Activated CD8-positive, alpha-beta T cell treated with anti-CD3 and anti-CD28 coated beads for 36 hours (primary cell): ENCODE measurements around the gene SUGCT. TPM values are rescaled to one million over a fixed set of nuclear protein-coding genes. Genes with fewer than 3 reads are reported as not detected.

ENCODE experiments used
- ATAC-seq: fragments of 200-7000 bp; cut with Tn5 transposase; one replicate; pipeline ENCODE4 v1.10.0; 2021; ENCODE audit warnings: mild to moderate bottlenecking, moderate library complexity
- CTCF ChIA-PET: fragments of 350-600 bp; sonication (Branson Sonifier 250); formaldehyde crosslinking; loops from one replicate; lab custom pipeline; 2021; ENCODE audit warnings: antibody characterized with exemption; lab: Charles Lee
- POLR2A ChIA-PET: fragments of 350-600 bp; sonication (Branson Sonifier 250); formaldehyde crosslinking; loops from one replicate; lab custom pipeline; 2021; ENCODE audit warnings: antibody characterized with exemption; lab: Charles Lee
- DNase-seq: peaks from one replicate; pipeline ENCODE4 v3.0.0-alpha.2; 2020
- H3K27ac Mint-ChIP-seq: one replicate; pipeline ENCODE4 v1.8.0; 2021; ENCODE audit warnings: mild to moderate bottlenecking, mixed read lengths
- H3K27me3 Mint-ChIP-seq: one replicate; pipeline ENCODE4 v1.8.0; 2021; ENCODE audit warnings: mixed read lengths
- H3K36me3 Mint-ChIP-seq: one replicate; pipeline ENCODE4 v1.8.0; 2021; ENCODE audit warnings: low read depth, mixed read lengths
- H3K4me1 Mint-ChIP-seq: one replicate; pipeline ENCODE4 v1.8.0; 2021; ENCODE audit warnings: low read depth, mixed read lengths
- H3K4me3 Mint-ChIP-seq: one replicate; pipeline ENCODE4 v1.8.0; 2021; ENCODE audit warnings: mild to moderate bottlenecking, moderate library complexity, mixed read lengths
- H3K9me3 Mint-ChIP-seq: one replicate; pipeline ENCODE4 v1.8.0; 2021; ENCODE audit warnings: mixed read lengths
- intact Hi-C: fragments of 100-400 bp; cut with micrococcal nuclease; formaldehyde crosslinking; loops from one replicate; pipeline ENCODE4 v1.10.0; 2022
- total RNA-seq, 2 experiments: library from RNA; stranded (reverse); gene quantifications; one replicate each; pipeline ENCODE4 v1.2.3, GENCODE V29; 2021
- TF ChIP-seq, protein P1 (sequence below): fragments of 200-600 bp; IDR thresholded peaks from one replicate; pipeline ENCODE4 v1.8.0; 2022; ENCODE audit warnings: antibody characterized with exemption, mild to moderate bottlenecking

SUGCT gene
- total RNA-seq, 2 experiments from 2014 or later: 1.6 to 2.0 TPM

DNA sequence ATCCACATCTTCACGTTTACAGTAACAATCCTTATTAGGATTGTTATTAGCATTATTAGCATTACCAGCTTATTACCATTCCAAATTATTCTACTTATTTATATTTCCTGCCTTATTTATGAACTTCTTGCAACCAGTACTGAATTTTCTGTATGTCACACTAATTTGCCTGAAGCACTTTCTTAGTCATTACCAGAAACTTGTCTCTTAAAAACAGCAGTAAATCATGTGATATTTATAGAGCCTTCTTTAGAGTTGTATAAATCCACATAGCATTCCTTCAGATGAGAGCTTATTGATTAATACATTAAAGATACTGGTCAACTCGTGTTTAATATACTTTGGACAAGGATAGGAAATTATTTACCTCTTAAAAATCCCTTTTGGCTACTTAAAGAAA lies 618.6 kb downstream of the SUGCT start:
- intact Hi-C loops: no loop called here
- Mint-ChIP-seq H3K27ac (no peak overlapping the region), H3K4me3 (no peak overlapping the region), H3K27me3 (no peaks in the 10 kb centered on the region), H3K4me1 (no peaks in the 10 kb centered on the region), H3K36me3 (no peaks in the 10 kb centered on the region), H3K9me3 (no peaks in the 10 kb centered on the region)
- DNase-seq (no peak), ATAC-seq (no peak)
- ChIA-PET POLR2A (no interaction called here), CTCF (no interaction called here)
- TF ChIP-seq, protein P1, sequence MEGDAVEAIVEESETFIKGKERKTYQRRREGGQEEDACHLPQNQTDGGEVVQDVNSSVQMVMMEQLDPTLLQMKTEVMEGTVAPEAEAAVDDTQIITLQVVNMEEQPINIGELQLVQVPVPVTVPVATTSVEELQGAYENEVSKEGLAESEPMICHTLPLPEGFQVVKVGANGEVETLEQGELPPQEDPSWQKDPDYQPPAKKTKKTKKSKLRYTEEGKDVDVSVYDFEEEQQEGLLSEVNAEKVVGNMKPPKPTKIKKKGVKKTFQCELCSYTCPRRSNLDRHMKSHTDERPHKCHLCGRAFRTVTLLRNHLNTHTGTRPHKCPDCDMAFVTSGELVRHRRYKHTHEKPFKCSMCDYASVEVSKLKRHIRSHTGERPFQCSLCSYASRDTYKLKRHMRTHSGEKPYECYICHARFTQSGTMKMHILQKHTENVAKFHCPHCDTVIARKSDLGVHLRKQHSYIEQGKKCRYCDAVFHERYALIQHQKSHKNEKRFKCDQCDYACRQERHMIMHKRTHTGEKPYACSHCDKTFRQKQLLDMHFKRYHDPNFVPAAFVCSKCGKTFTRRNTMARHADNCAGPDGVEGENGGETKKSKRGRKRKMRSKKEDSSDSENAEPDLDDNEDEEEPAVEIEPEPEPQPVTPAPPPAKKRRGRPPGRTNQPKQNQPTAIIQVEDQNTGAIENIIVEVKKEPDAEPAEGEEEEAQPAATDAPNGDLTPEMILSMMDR: no peak

DNA sequence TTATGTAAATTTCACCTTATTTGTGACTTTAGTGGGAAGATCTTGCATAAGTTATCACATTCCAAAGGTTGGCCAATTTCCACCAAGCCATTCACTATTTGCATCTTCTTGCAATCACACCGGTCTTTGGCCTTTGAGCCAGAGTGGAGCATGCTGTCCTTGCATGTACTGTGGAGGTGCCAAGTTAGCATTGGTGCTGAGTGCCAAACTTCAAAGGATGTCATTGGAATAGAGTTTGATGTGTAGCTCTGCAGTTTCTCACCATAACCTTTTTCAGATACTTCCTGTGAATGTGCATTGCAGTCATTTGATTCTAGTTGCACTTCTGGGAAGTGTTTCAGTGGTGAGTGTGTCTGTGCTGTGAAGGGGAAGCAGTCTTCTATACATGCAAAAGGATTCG lies 620.6 kb downstream of the SUGCT start:
- H3K27ac Mint-ChIP-seq: no peak overlapping the region
- no peaks in the 10 kb centered on the region for H3K36me3 Mint-ChIP-seq
- TF ChIP-seq, protein P1: no peak
- no peaks in the 10 kb centered on the region for H3K27me3 Mint-ChIP-seq
- ATAC-seq (no peak), DNase-seq (no peak)
- no peak overlapping the region for H3K4me3 Mint-ChIP-seq
- H3K4me1 Mint-ChIP-seq: no peaks in the 10 kb centered on the region
- CTCF ChIA-PET: no interaction called here
- H3K9me3 Mint-ChIP-seq: no peaks in the 10 kb centered on the region
- POLR2A ChIA-PET: interaction anchor here (0.6 kb wide), 1 partner anchor 19 kb away, joined by 3 read pairs; no protein-coding TSS in a partner anchor
- intact Hi-C loops: no loop called here

DNA sequence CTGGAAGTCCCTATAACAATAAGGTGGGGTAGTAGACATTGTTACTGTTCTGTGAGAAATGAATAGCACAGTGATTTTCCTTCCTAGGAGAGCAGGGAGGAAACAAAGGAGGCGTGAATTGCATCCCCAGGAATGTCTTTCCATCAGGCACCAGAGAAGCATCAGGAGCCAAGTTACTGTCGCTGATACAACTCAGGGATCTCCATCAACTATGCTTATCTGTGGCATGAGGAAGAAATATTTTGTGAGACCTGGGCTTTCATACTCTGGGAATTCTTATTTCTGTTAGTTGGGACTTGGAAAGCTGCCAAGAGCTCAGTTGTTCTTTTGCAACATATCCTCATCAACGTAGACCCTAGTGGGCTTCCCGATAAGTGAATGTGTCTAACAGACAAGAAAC lies 622.3 kb downstream of the SUGCT start:
- no peaks in the 10 kb centered on the region for H3K36me3 Mint-ChIP-seq
- no peak overlapping the region for H3K4me3 Mint-ChIP-seq
- CTCF ChIA-PET: no interaction called here
- intact Hi-C loops: no loop called here
- POLR2A ChIA-PET: no interaction called here
- no peaks in the 10 kb centered on the region for H3K27me3 Mint-ChIP-seq
- H3K27ac Mint-ChIP-seq: no peak overlapping the region
- H3K4me1 Mint-ChIP-seq: no peaks in the 10 kb centered on the region
- ATAC-seq: no peak
- TF ChIP-seq, protein P1: no peak
- no peaks in the 10 kb centered on the region for H3K9me3 Mint-ChIP-seq
- DNase-seq: no peak

DNA sequence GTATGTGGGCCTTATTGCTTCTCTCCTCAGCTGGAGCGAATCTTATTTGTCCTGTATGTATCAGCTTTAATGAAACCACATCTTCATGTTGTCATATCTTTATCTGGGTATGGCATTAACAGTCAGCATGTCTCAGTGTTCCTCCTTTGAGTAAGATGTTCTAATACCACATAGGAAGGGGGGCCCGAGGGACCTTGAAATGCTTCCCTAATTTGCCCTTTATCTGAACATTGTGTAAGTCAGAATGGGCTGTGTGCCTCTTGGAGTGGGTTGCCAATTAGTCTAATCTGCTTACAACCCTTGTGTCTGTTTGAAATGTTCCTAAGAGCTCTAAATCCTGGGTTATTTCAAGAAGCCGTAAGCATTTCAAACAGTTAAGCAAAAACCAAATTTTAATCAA lies 623.8 kb downstream of the SUGCT start:
- no peaks in the 10 kb centered on the region for H3K4me1 Mint-ChIP-seq
- no peaks in the 10 kb centered on the region for H3K9me3 Mint-ChIP-seq
- no peak overlapping the region for H3K4me3 Mint-ChIP-seq
- no peak for DNase-seq
- intact Hi-C loops: no loop called here
- H3K27me3 Mint-ChIP-seq: no peaks in the 10 kb centered on the region
- ChIA-PET CTCF (no interaction called here), POLR2A (interaction anchor here (0.6 kb wide), 1 partner anchor 43 kb away, joined by 3 read pairs; no protein-coding TSS in a partner anchor)
- no peak overlapping the region for H3K27ac Mint-ChIP-seq
- TF ChIP-seq, protein P1: no peak
- no peaks in the 10 kb centered on the region for H3K36me3 Mint-ChIP-seq
- ATAC-seq: no peak

DNA sequence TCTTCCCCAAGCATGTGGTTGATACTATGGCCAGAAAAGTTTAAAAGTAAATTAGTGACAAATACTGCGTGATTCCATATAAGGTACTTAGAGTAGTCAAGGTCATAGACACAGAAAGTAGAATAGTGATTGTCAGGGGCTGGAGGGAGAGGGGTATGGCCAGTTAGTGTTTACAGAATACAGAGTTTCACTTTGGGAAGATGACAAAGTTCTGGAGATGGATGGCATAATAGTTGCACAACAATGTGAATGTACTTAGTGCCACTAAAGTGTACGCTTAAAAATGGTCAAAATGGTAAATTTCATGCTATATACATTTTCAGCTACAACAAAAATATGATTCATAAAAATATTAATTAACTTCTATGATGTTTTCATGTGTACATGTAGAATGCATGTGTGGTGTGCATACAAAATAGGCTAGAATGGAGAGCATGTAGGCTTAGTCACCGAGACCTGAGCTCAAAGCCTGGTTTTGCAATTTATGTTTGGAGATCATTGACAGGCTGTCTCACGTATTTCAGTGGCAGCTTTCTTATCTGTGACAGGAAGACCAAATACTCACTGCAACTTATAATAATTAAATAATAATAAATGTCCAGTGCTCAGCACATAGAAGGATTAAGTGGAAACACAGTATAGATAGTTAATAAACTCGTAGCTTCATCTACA lies 625.6 kb downstream of the SUGCT start:
- Mint-ChIP-seq H3K4me1 (no peaks in the 10 kb centered on the region), H3K27me3 (no peaks in the 10 kb centered on the region), H3K36me3 (no peaks in the 10 kb centered on the region), H3K9me3 (no peaks in the 10 kb centered on the region), H3K27ac (no peak overlapping the region), H3K4me3 (no peak overlapping the region)
- ChIA-PET CTCF (no interaction called here), POLR2A (no interaction called here)
- intact Hi-C loops: no loop called here
- DNase-seq (no peak), ATAC-seq (no peak)
- TF ChIP-seq, protein P1: no peak
